ENCODE data around the gene TMSB4Y. TPM values are rescaled to one million over a fixed set of nuclear protein-coding genes. Genes with fewer than 3 reads are reported as not detected.

Gene TMSB4Y
- 37.9 TPM for total RNA-seq

DNA sequence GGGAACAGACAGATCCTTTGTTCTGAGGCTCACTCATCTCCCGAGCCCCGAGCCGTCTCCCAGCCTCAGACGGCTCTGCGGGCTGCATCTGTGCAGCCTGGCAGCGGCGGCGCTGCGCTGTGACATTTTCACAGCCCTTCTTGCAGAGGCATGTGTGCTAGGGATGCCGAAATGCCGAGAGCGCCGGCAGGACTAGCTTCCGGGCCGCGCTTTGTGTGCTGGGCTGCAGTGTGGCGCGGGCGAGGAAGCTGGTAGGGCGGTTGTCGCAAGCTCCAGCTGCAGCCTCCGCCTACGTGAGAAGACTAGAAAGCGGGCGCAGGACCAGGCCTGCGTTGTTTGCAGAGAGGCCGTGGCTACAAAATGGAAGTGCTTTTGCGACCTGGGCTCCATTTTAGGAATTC is at the start of gene TMSB4Y:
Gene TMSB4Y (plus strand): TSS at position 332 of the 401 bp plus-strand sequence.

Other genes with a start within 250 kb of the TMSB4Y start
- gene UTY, start 223.9 kb upstream of the TMSB4Y start, total RNA-seq: 77.6 TPM